ENCODE results near the gene TGFBR3. TPM values are rescaled to one million over a fixed set of nuclear protein-coding genes. Genes with fewer than 3 reads are reported as not detected.

Gene TGFBR3
- total RNA-seq, 4 donors from 2014 or later = 16.3 to 90.0 (median 54.7) TPM

DNA sequence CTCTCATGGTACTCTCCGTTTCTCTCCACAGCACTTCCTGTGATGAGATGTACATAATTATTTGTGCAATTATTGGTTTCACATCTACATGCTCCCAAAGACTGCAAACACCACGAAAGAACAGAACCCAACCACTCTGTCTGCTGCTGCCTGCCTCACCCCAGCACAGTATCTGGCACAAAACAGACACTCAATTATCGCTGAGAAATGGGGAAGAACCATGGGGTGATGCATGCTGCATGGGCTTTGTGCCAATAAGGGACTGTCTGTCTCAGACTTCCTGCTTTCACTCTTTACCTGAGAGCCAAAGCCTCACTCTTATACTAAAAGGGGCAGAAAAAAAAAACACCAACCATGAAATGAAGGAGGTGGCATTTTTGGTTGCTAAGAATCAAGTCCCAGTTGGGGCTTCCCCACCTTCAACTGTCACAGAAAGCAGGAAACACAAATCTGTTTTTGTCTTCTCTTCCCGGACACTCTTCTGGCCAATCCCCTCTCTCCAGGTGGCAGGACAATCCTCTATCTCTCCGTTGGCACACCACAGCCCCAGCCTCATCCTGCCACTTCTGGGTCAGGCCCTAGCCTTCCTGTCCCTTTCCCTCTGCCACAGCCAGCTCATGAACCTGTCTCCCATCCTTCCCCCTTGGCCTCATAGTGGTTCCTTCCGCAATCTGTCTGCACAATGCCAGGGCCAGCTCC, 82.0 kb downstream of the TGFBR3 start:
- peaks cover 0 to 21% (median 0%) of the 10 kb centered on the region in 4 donors for H3K4me1 ChIP-seq
- H3K27ac ChIP-seq = peak overlapping the region; percentile 18 to 67 (median 50)
- H3K4me3 ChIP-seq = no peak overlapping the region
- H3K9me3 ChIP-seq = no peaks in the 10 kb centered on the region
- DNase-seq = peak in 2 of 3 donors; percentile 20 to 64
- TF ChIP-seq, protein P1, sequence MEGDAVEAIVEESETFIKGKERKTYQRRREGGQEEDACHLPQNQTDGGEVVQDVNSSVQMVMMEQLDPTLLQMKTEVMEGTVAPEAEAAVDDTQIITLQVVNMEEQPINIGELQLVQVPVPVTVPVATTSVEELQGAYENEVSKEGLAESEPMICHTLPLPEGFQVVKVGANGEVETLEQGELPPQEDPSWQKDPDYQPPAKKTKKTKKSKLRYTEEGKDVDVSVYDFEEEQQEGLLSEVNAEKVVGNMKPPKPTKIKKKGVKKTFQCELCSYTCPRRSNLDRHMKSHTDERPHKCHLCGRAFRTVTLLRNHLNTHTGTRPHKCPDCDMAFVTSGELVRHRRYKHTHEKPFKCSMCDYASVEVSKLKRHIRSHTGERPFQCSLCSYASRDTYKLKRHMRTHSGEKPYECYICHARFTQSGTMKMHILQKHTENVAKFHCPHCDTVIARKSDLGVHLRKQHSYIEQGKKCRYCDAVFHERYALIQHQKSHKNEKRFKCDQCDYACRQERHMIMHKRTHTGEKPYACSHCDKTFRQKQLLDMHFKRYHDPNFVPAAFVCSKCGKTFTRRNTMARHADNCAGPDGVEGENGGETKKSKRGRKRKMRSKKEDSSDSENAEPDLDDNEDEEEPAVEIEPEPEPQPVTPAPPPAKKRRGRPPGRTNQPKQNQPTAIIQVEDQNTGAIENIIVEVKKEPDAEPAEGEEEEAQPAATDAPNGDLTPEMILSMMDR (IDR thresholded peaks at IDR 0.05) = no peak
- no peak for TF ChIP-seq POLR2A (IDR thresholded peaks at IDR 0.05)
- no peaks in the 10 kb centered on the region for H3K27me3 ChIP-seq
- no peaks in the 10 kb centered on the region for H3K36me3 ChIP-seq

DNA sequence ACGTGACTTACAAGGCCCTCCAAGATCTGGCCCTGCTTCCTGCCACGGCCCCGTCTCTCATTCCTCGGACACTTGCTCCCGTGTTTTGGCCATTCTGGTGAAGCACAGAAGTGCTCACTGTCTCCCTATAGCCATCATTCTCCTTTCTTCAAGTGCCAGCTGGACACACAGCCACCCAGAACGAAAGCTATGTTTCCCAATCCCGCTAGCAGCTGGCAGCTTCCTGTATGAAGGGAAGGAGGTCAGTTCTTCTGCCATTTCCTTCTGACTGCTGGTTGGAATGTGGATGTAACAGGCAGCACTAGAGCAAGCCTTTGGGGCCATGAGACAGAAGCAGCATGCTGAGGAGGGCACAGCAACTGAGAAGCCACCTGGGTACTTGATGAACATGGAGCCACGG, 82.8 kb downstream of the TGFBR3 start:
- no peak for DNase-seq
- Histone ChIP-seq H3K9me3 (no peaks in the 10 kb centered on the region), H3K4me1 (peaks cover 0 to 21% (median 0%) of the 10 kb centered on the region in 4 donors), H3K36me3 (no peaks in the 10 kb centered on the region), H3K27me3 (no peaks in the 10 kb centered on the region), H3K27ac (peak overlapping the region in 3 of 4 donors; percentile 22 to 38 (median 35)), H3K4me3 (no peak overlapping the region)
- no peak for TF ChIP-seq POLR2A (IDR thresholded peaks at IDR 0.05)
- TF ChIP-seq, protein P1 (IDR thresholded peaks at IDR 0.05) = no peak

DNA sequence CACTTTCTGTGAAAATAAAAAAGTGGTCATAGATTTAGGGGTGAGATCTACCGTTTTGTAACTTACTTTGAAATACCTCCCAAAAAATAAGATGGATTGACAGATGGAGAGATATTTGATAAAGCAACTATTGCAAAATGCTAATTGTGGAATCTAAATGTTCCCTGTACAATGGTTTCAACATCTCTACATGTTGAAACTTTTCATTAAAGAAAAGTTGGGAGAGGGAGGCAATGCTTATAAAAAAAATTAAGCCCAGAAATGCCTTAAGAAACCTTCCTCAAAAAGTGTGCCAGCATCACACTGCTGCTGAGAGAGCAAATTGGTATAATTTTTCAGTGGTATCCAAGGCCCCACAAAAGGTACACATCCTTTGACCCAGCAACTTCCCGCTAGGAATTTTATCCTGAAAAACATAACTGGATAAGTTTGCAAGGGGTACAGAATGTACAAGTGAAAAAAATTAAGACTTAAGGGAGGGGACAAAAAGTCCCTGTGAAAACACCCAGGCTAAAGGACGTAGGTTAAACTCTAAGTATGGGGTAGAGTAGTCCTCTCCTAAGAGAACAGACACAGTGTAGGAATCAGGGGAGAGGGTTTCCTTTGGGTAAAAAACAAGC, 84.3 kb downstream of the TGFBR3 start:
- H3K4me1 ChIP-seq = peaks cover 0 to 17% (median 0%) of the 10 kb centered on the region in 4 donors
- no peak overlapping the region for H3K4me3 ChIP-seq
- no peak overlapping the region for H3K27ac ChIP-seq

DNA sequence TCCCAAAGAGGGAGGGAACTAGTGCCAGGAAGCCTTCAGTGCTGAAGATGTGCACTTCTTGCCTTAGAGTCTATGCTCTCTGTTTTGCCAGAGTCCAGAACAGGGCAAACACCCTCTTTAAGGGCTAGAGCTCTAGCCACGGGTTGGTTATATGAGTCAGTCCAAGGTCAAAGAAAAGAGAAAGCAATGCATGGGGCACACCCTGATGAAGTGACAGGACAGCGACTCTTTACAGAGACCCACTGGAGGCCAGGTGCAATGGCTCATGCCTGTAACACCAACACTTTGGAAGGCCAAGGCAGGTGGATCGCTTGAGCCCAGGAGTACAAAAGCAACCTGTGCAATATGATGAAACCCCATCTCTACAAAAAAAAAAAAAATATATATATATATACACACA, 86.1 kb downstream of the TGFBR3 start:
- Histone ChIP-seq H3K9me3 (no peaks in the 10 kb centered on the region), H3K4me3 (no peak overlapping the region), H3K27ac (no peak overlapping the region), H3K36me3 (no peaks in the 10 kb centered on the region), H3K4me1 (peaks cover 0 to 16% (median 0%) of the 10 kb centered on the region in 4 donors), H3K27me3 (no peaks in the 10 kb centered on the region)
- no peak for DNase-seq
- TF ChIP-seq POLR2A (IDR thresholded peaks at IDR 0.05) = no peak
- TF ChIP-seq, protein P1 (IDR thresholded peaks at IDR 0.05) = no peak

More for the DNA sequence above, 84.3 kb downstream of the TGFBR3 start:
- no peaks in the 10 kb centered on the region for H3K9me3 ChIP-seq
- no peaks in the 10 kb centered on the region for H3K36me3 ChIP-seq
- TF ChIP-seq, protein P1 (IDR thresholded peaks at IDR 0.05) = no peak
- no peak for TF ChIP-seq POLR2A (IDR thresholded peaks at IDR 0.05)
- no peak for DNase-seq
- no peaks in the 10 kb centered on the region for H3K27me3 ChIP-seq

DNA sequence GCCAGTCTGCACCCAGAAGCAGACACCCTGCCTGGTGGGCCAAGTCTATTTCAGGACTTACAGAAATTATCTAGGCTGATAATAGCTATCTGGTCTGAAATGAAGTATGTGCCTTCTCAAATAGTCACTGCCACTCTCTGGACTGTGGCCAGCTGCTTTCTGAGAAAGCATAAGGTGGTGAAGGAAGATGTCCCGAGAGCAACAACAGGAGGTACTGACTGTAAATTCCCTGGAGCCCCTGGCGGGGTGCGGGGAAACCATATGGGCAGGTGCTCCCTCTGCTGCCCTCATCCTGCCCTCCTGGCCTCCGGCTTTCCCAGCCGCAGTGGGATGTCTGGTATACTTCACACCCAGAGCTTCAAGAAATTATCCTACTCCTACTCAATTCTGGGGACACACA, 86.8 kb downstream of the TGFBR3 start:
- H3K9me3 ChIP-seq = no peaks in the 10 kb centered on the region
- peaks cover 0 to 11% (median 0%) of the 10 kb centered on the region in 4 donors for H3K4me1 ChIP-seq
- TF ChIP-seq, protein P1 (IDR thresholded peaks at IDR 0.05) = no peak
- no peak for TF ChIP-seq POLR2A (IDR thresholded peaks at IDR 0.05)
- H3K4me3 ChIP-seq = no peak overlapping the region
- H3K27ac ChIP-seq = peak overlapping the region in 1 of 4 donors; percentile 10
- H3K27me3 ChIP-seq = no peaks in the 10 kb centered on the region
- no peaks in the 10 kb centered on the region for H3K36me3 ChIP-seq
- no peak for DNase-seq

All from Peyer's patch (tissue), 4 donors.